COLO829 (cell line): Measurements from ENCODE around the gene SMYD2.

Experiments
- DNase-seq: peaks from one replicate; pipeline ENCODE4 v3.0.0; 2012; ENCODE audit warnings: low spot score

The SMYD2 gene

GRCh38 chr1:214361636-214362035, 80.7 kb downstream of the SMYD2 start:
- DNase-seq = no peak

GRCh38 chr1:214362188-214362882, 81.4 kb downstream of the SMYD2 start:
- no peak for DNase-seq

- no peak for DNase-seq
Observed at GRCh38 chr1:214363386-214363785, 82.4 kb downstream of the SMYD2 start.

- no peak for DNase-seq
Observed at GRCh38 chr1:214364386-214364785, 83.4 kb downstream of the SMYD2 start.

GRCh38 chr1:214364786-214365295, 83.9 kb downstream of the SMYD2 start:
- DNase-seq = no peak

GRCh38 chr1:214367841-214368240, 86.9 kb downstream of the SMYD2 start:
- no peak for DNase-seq

- no peak for DNase-seq
Observed at GRCh38 chr1:214369364-214369763, 88.4 kb downstream of the SMYD2 start.

GRCh38 chr1:214370615-214371014, 89.7 kb downstream of the SMYD2 start:
- DNase-seq = no peak

GRCh38 chr1:214372092-214372491, 91.1 kb downstream of the SMYD2 start:
- no peak for DNase-seq

GRCh38 chr1:214377485-214377884, 96.5 kb downstream of the SMYD2 start:
- DNase-seq = no peak

- DNase-seq = no peak
Observed at GRCh38 chr1:214377886-214378285, 96.9 kb downstream of the SMYD2 start.

- no peak for DNase-seq
Observed at GRCh38 chr1:214378492-214378891, 97.5 kb downstream of the SMYD2 start.

- DNase-seq = no peak
Observed at GRCh38 chr1:214379236-214379970, 98.4 kb downstream of the SMYD2 start.

- no peak for DNase-seq
Observed at GRCh38 chr1:214380396-214380795, 99.4 kb downstream of the SMYD2 start.

GRCh38 chr1:214380986-214381695, 100.2 kb downstream of the SMYD2 start:
- DNase-seq = no peak

- no peak for DNase-seq
Observed at GRCh38 chr1:214383381-214384372, 102.7 kb downstream of the SMYD2 start.

GRCh38 chr1:214384373-214385079, 103.6 kb downstream of the SMYD2 start:
- no peak for DNase-seq

- no peak for DNase-seq
Observed at GRCh38 chr1:214385428-214385827, 104.5 kb downstream of the SMYD2 start.

- no peak for DNase-seq
Observed at GRCh38 chr1:214386333-214386732, 105.4 kb downstream of the SMYD2 start.
